GM18502 (cell line): Measurements from ENCODE around the gene ADAMTS10.
"Not testable (repeated sequence)": the region's sequence is repeated elsewhere in the genome, so short reads cannot be mapped to it uniquely, and the experiment has no call there.

Experiments used
- ATAC-seq: cut with Tn5 transposase; IDR thresholded peaks from one replicate; pipeline ENCODE4 v1.9.1; 2021; ENCODE audit warnings: mild to moderate bottlenecking; ENCODE audit not compliant: unreplicated experiment, poor library complexity

Gene ADAMTS10

GRCh38 chr19:8629184-8629583, 18.7 kb upstream of the ADAMTS10 start:
- ATAC-seq, result no peak

GRCh38 chr19:8626842-8627241, 16.3 kb upstream of the ADAMTS10 start:
- ATAC-seq, result no peak

- not testable (repeated sequence) for ATAC-seq
Measured at GRCh38 chr19:8622886-8623285, 12.4 kb upstream of the ADAMTS10 start.

- ATAC-seq, result no peak
Measured at GRCh38 chr19:8618751-8619150, 8.2 kb upstream of the ADAMTS10 start.

GRCh38 chr19:8617984-8618383, 7.5 kb upstream of the ADAMTS10 start:
- no peak for ATAC-seq

- ATAC-seq, result not testable (repeated sequence)
Measured at GRCh38 chr19:8617325-8617724, 6.8 kb upstream of the ADAMTS10 start.

- no peak for ATAC-seq
Measured at GRCh38 chr19:8616861-8617260, 6.3 kb upstream of the ADAMTS10 start.

- no peak for ATAC-seq
Measured at GRCh38 chr19:8615813-8616596, 5.5 kb upstream of the ADAMTS10 start.

GRCh38 chr19:8615024-8615423, 4.5 kb upstream of the ADAMTS10 start:
- no peak for ATAC-seq

GRCh38 chr19:8614455-8614854, 3.9 kb upstream of the ADAMTS10 start:
- no peak for ATAC-seq

- ATAC-seq, result no peak
Measured at GRCh38 chr19:8612807-8613171, 2.3 kb upstream of the ADAMTS10 start.

- ATAC-seq, result no peak
Measured at GRCh38 chr19:8611877-8612806, 1.6 kb upstream of the ADAMTS10 start.

- ATAC-seq, result no peak
Measured at GRCh38 chr19:8611391-8611876, 919 bp upstream of the ADAMTS10 start.

GRCh38 chr19:8610936-8611300, 403 bp upstream of the ADAMTS10 start:
- no peak for ATAC-seq

GRCh38 chr19:8609279-8610040, 1.1 kb downstream of the ADAMTS10 start:
- no peak for ATAC-seq

- ATAC-seq, result no peak
Measured at GRCh38 chr19:8608941-8609278, 1.6 kb downstream of the ADAMTS10 start.

- no peak for ATAC-seq
Measured at GRCh38 chr19:8607386-8607785, 3.1 kb downstream of the ADAMTS10 start.

- ATAC-seq, result no peak
Measured at GRCh38 chr19:8605514-8605913, 5.0 kb downstream of the ADAMTS10 start.

- ATAC-seq, result no peak
Measured at GRCh38 chr19:8601796-8602195, 8.7 kb downstream of the ADAMTS10 start.

GRCh38 chr19:8600816-8601215, 9.7 kb downstream of the ADAMTS10 start:
- ATAC-seq, result no peak

GRCh38 chr19:8600064-8600463, 10.5 kb downstream of the ADAMTS10 start:
- no peak for ATAC-seq
